HS-27A (cell line): ENCODE data around the gene FBXL17.
A peak's percentile ranks its signal among the peaks of the same experiment; 100 is the strongest.
"Not testable (repeated sequence)": the region's sequence is repeated elsewhere in the genome, so short reads cannot be mapped to it uniquely, and the experiment has no call there.

Experiments
- DNase-seq: peaks from one replicate; pipeline ENCODE4 v3.0.0-alpha.2; 2012; ENCODE audit warnings: low read depth, missing footprints

FBXL17 gene

DNA sequence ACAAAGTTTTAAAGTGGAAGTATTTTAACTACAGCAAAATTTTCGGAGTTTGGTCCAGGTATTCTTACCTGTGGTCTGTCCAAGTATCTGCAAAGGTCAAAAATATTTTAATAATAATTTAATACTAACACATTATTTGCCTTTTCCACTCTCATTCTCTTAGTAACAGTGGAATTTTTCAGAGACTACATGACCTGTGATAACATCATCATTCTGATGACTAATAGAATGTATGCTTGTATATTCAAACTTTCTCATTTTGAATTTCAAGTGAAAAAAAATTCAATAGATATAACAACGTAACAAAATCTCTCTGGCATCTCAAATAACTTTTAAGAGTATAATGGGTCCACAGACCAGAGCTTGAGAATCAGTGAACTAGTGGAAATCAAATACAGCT, 78.3 kb downstream of the FBXL17 start:
- DNase-seq = no peak

DNA sequence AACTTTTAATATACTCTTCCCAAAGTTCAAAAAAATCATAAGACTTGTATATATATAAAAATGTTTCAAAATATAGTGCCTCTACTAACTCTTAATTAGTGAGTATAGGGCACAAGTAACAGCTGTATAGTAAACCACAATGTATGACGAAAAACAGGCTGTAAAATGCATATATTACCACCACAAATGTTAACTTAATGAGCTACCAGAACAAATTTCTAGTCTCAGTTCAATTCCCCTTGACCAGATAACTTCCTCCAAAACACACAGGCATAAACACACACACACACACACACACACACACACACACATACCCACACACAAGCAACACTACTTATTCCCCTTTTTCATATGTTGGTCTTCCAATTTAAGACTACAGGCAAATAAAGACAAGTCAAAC, 78.8 kb downstream of the FBXL17 start:
- no peak for DNase-seq

DNA sequence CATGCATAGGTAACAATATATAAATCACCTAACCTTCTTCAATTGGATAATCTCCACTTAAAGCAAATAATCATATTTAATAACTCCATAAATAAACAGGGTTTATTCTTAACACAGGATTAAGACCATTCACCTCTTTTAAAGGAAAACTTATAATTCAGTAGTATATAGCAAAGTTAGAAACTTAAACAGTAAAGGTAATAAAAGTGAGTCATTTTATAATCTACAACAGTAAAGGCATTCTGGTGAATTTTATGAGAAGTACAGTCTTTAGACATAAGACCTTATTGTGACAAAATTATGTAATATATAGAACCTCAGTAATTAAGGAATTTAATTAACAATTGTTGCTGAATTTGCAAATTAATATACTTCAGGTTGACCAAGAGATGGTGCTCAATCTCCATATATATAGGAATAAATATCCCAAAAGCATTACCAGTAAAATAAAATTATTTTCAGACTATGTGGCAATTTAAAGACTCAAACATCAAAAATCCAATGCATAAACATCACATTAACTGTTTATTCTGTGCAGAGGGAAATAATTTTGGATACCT, 84.8 kb downstream of the FBXL17 start:
- DNase-seq = no peak

DNA sequence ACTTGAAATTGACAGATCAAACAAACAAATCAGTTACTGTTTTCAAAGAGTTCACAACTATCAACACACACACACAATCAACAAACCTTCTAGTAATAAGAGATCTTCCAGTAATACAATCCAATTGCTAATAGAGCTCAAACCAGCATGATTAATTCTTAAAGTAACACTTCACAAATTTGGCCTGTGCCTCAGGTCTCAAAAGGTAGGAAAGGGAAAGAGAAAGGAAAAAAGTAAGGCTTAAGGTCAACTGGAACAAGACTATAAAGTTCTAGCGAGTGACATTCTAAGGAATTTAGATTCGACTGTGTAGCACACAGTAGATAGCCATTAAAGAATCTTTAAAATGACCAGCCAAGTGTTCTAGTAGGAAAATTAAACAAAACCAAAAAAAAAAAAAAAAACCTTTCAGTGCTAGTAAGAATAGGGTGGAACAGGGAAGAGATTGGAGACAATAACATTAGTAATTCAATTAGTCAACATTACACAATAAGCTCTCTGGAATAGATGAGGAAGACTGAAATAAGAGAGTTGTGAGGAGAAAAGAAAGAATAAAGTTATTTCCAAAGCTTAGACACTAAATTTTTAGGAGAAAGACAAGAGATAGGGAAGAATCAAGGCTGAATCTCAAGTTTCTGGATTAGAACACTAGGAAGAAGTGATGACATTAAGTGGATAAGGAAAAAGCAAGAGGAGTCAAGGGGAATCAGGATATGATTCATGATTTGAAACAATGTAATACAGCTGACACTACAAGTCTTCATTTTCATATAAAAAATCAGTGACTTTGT, 86.1 kb downstream of the FBXL17 start:
- no peak for DNase-seq

DNA sequence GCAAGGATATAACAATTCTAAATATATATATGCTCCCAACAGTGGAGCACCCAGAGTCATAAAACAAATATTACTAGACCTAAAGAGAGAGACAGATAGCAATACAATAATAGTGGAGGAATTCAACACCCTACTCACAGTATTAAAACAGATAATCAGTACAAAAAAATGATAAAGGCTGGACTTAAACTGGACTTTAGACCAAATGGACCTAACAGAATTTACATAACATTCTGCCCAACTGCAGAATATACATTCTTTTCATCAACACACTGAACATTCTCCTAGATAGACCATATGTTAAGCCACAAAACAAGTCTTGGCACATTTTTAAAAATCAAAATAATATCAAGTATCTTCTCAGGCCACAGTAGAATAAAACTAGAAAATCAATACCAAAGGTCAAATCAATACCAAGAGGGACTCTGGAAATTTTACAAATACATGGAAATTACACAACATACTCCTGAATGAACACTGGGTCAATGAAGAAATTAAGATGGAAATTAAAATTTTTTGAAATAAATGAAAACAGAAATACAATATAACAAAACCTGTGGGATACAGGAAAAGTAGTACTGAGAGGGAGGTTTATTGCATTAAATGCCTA, 100.8 kb downstream of the FBXL17 start:
- DNase-seq = no peak

DNA sequence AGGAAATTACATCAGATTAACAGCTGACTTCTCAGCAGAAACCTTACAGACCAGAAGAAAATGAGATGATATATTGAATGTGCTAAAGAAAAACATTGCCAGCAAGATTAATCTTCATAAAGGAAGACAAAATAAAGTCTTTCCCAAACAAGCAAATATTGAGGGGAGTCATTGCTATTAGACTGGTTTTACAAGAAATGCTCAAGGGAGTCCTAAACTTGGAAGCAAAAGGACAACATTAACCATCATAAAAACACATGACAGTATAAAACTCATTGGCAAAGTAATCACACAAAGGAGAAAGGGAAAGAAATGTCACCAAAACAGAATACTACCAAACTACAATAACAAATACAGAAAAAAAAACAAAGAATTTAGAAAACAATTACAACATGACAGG, 101.7 kb downstream of the FBXL17 start:
- no peak for DNase-seq

DNA sequence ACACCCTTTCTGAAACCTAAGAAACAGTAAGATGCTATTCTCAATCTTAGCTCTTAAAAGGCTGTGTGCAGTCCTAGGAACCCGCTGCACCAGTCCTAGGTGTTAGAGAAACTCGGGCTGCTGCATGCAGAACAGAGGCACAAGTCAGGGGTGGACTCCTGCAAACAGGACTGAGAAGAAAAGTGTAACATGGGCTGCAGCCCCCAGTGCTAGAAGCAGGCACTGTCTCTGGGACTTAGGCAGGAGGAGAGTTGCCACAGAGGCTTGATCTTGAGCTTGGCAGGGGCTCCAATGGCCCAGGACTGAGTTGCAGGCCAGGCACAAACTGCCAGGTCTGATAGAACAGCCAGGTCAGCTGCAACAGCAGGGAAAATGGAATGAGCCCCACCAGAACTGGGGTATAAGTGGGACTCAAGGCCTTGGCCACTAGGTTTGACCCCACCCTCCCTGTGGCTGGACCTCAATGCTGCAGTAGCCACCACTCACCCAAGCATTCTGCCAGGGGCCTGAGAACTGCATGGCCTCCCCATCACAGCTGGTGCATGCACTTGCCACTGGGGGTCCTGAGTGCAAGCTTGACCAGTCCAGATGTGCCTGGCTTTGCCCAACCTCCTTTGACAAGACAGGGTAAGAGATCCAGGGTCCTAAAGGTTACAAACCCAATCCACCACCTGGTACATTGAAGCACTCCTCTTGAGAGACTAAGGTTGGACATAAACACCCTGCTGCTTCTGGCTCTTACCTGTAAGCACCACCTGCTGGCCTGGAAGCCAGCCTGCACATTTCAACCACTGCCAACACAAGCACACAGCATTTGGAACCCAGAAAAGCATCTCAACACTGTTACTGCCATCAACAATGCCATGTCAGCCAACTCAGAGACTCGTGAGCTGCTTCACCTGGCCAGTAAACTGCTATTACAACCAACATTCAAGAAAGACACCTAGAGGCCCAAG, 103.3 kb downstream of the FBXL17 start:
- no peak for DNase-seq

DNA sequence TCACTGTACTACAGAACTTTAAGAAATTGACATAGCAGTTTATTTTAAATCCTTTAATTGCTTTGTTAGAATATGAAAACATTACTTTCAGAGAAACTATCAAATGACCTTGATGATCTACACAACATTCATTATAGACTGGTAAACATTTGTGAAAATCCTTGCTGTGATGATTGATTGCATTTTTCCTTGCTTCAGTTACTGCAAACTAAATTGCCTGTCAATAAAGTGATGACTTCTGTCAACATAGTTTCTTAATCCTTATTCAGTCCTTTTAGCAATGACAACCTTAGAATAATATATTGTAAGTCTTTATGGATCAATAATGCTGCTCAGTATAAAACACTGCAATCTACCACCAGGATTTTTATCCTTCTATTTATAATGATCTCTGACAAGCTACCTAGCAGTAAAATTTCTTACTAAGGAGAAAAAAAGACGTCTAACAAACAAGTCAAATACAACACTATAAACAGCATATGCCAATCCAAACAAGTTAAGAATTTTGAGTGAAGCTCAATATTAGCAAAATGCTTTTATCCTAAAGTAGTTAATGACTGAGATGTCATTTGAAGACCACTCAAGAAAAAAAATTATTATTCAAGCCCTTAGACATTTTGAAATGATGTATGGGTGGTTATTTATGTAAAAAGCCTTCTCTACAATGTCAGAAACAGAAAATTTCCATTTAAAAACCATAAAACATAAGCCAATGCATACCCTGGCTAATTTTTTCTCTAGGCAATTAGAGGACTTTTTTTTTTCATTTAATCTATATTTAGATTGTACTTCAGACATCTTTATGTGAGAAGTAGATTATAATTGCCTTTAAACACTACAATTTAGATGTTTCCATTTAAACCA, 105.5 kb downstream of the FBXL17 start:
- no peak for DNase-seq

DNA sequence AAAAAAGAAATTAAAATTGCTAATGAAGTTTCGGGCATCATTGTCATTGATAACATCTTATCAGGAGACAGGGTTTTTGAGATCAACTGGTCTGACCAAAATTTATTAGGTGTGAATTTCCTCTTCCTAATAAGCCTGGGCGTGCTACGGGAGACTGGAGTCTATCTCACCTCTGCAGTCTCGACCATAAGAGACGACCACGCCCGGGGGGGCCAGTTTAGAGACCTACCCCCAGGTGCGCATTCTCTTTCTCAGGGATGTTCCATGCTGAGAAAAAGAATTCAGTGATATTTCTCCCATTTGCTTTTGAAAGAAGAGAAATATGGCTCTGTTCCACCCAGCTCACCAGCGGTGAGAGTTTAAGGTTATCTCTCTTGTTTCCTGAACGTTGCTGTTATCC, 107.8 kb downstream of the FBXL17 start:
- not testable (repeated sequence) for DNase-seq

DNA sequence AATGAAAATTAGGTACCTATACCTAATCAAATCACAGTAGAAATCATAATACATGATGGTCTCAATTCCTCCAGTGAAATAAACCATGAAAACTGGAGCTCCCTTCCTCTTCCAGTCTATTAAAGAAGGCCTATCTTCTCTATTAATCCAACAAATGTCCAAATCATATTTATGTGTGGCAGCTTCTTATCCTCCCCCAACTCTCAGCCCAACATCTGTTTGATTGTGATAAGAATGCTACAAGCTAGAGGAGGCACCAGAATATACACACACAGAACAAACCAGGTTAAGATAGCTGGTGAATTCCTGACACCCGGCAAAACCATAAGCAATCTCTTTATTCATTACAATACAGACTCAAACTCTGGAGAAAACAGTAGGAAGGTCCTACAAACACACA, 110.8 kb downstream of the FBXL17 start:
- DNase-seq = no peak

DNA sequence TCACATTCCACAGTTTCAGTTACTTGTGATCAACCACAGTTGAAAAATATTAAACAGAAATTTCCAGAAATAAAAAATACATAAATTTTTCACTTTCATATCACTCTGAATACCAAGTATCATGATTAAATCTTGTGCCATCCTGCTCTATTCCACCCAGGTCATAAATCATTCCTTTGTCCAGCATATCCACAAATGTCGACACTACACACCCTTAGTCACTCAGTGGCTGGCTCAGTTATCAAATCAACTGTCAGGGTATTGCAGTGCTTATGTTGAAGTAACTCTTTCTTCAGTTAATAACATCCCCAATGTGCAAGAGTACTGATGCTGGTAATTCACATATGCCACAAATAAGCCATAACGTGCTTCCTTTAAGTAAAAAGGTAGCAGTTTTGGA, 115.7 kb downstream of the FBXL17 start:
- no peak for DNase-seq

DNA sequence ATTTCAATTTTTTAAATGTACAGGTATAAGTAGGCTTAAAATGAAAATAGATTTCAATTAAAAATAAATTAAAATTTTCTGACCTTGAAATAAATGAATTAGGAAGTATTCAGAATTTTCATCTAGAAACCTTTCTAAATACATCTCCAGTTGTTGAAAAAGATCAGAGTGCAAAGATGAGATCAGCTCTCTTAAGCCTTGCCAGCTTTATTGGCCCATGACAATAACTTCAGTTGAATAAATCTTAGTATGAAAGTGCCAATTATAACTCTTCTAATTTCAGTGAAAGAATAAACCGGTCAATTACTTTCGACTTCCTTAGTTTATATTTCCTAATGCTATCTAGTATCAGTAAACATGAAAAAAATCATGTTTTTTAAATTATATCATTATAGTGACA, 117.4 kb downstream of the FBXL17 start:
- DNase-seq = no peak

DNA sequence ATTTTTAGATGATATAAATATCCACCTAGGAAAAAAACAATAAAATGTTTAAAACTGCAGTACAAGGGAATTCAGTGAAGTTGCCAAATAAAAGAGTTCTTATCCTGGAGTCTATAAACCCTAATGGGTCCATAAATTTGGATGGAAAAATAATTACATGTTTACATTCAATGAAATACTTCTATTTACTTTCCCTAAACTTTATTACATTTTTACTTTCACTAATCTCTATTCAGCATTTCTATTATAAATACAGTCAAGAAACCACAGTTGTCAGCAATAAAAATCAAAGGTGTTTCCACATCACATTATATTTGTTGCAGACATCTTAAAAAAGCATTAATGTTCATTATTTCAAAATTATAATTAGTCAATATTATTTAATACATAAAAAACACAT, 118.6 kb downstream of the FBXL17 start:
- no peak for DNase-seq

DNA sequence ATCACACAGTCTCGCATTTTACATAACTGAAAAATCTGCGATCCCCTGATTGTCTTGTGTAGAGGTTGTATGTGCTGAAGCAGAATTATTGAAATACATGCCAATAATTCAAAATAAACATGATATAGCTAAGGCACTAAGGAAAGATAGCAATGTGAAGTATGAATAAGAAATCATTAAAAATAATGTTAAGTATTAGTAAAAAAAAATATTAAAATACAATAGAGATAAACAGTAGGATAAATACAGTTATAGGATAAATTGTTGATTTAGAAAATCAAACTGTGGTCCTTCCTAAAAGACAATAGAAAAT, 121.1 kb downstream of the FBXL17 start:
- no peak for DNase-seq

DNA sequence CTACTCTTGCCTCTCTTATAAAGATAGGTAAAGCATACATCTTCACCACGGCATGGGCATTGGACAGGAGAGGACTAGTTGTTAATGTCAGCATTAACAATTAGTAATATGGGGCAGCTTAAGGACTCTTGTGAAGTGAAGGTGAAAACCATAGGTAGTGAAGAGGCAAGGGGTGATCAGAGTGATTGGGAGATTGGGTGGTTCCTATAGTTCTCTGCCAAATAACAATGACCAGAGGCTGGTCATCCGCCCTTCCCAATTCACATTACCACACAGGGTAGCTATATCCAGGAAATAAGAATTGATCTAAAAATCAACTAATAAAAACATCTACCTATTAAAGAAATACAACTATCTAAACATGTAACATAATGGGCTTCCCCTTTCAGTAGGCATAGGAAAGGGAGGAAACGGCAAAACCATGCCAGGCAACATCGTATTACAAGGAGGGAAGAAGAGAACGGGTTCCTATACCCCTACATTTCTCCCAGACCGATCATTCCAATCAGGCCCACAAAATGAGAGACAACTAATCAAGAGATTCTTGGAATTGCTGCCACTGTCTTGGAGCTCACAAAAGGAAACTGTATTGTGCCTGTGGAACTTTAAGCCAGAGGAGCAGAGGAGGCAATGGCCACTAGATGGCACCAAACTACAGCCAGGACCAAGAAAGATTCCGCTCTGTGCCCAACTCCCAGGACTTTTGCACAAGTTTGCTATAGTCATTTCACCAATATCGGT, 121.6 kb downstream of the FBXL17 start:
- DNase-seq = peak; percentile 14

DNA sequence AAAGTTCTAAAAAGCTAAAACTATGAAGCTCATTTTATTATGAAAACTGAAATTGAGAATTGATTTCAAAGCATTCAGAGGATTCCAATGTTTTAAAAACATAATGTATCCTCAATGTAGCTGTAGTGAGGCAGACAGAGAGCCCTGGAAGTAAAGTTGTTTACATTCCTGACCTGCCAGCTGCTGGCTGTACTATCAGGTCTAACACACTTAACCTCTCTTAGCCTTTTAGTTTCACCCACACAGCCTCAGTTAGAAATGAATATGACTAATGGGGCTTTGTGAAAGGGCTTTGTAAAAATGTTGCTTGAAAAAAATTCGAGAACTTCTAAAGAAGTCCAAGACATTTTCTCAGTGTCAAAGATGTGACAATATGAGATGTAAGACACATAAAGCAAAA, 122.6 kb downstream of the FBXL17 start:
- DNase-seq = no peak

DNA sequence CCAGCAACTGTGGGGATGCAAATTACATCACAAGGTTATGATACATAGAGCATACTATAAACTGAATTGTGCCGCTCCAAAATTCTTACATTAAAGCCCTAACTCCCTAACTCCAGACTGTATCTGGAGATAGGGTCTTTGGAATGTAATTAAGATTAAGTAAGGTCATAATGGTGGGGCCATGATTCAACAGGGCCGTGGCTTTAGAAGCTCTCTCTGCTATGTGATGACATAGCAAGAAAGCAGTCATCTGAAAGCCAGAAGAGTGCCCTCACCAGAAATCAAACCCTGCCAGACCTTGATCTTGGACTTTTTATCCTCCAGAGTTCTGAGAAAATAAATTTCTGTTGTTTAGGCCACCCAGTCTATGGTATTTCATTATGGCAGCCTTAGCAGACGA, 123.9 kb downstream of the FBXL17 start:
- DNase-seq = no peak

DNA sequence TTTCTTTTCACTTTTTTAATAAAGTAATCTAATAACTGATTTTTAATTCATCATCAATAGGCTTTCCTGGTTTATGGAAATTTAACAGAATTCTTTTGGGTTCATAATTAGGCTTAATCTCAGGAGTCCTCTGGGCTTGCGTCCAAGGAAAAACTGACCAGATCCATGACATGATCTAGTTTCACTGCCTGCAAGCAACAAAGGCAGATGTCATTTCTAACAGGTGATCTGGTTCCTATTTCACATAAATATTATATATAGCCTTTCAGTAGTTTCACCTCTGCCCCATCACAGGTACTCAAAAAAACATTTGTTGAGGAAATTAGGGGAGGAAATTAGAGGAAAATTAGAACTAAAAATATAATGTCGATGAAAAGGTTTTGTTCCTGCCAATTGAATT, 126.4 kb downstream of the FBXL17 start:
- no peak for DNase-seq

DNA sequence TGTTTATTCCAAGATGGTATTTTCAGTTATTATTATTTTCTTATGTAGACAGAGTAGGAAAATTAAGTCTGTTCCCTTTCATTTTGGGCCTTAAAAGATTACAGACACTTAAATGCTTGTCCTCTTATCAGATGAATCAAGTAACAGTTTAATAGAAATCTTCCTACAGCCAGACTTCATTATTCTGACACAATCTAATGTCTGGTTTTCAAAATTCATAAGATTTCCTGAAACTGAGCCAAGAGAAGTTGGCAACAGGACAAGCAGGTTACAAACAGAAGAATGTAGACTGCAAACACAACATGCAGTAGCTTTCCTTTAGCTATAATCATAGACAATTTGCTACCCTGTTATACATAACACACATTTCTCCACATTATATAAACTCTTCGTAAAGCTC, 130.5 kb downstream of the FBXL17 start:
- no peak for DNase-seq

DNA sequence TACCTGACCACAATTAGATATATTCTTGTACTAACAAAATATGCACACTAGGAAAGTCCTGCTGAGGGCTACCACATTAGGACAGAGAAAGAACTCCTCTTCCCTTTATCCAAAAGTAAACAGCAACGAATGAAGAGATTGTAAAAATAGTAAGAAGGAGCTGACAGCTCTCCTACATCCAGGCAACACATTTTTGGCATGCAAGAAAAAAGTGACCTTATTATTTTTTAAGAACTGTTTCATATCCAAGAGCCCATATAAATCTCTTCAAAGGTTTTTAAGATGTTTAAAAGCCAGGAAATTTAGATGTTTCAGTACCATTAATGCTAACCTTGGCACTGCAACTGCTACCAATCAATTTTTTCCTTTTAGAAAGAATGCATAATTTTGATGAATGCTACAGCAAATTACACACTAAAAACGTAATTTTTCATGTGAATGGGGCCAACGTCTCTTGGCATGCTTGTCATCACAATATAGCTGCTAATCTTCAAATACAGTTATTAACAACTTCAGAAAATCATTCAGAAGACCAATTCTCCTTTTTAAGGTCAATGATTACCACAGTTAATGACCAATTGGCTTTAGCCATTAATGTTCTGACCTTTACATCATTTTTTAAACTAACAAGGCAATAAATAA, 132.0 kb downstream of the FBXL17 start:
- no peak for DNase-seq
